SK-MEL-5 (cell line): Measurements from ENCODE around the gene MIGA2. TPM values are rescaled to one million over a fixed set of nuclear protein-coding genes. Genes with fewer than 3 reads are reported as not detected.

Experiments used
- DNase-seq: peaks from one replicate; pipeline ENCODE4 v3.0.0-alpha.2; 2016; ENCODE audit warnings: low read depth, low spot score
- in situ Hi-C: cut with HindIII; loops from 2 replicates; pipeline ENCODE4 v1.10.0; 2016; ENCODE audit warnings: low sequenced_read_pairs, high pct_unique_total_duplicates, low pct_unique_long_range_greater_than_20kb
- total RNA-seq: library from RNA; depleted of rRNA; stranded (reverse); fragments of >200 nt; shearing (Covaris generic); gene quantifications from 2 replicates; pipeline ENCODE4 v1.2.3, GENCODE V29; 2014

The MIGA2 gene
- total RNA-seq, 1 experiment from 2014 or later = 13.7 TPM

DNA sequence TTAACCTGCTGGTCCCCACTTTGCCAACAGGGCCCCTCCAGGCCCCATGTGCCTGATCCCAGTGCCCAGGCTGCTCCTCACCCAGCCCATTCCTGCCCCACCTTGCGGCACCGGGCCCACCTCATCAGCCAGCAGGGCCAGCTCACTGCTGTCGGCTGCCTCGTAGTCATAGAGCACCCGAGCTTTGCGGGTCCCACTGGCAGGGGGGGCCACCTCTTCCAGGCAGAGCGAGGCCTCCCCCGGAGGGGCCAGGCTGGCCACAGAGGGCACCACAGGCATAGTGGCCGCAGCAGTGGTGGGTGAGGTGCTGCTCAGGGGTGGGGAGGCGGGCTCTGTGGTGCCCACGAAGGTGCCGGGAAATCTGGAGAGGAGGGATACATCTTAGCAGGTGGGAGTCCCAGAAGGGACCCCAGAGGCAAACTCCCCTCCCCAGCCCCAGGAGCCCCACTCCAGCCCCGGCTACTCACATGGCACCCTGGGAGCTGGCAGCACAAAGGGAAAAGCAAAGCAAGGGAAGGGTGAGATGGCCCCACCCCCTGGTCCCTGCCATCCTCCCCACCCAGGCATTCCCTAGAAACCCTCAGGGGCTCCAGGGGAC is 27.3 kb upstream of the MIGA2 start:
- DNase-seq = no peak
- in situ Hi-C loops = no loop called here

DNA sequence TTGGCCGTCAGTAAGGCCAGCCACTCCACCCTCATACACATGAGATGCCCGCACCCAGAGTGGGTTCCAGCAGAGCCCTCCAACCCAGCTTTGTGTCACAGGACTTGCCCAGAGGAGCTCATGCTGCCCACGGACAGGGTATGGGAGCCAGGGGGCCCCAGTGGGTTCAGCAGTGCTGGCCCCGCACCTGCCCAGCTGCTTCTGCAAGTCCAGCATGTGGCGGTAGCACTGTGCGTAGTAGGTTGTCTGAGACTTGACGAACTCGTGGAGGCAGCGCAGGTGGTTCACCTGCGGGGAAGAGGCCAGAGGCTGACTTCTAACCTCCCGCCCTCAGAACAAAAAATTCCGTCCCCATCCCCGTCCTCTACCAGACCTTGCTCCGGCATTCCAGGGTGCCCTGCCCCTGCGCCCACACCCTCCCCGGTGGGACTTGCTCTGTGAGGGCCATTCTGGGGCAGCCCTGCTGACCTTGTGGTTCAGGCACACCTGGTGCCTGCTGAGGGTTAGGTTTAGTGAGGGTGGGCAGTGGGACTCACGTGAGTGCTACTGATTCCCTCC is 26.8 kb upstream of the MIGA2 start:
- no peak for DNase-seq
- in situ Hi-C loops = no loop called here

DNA sequence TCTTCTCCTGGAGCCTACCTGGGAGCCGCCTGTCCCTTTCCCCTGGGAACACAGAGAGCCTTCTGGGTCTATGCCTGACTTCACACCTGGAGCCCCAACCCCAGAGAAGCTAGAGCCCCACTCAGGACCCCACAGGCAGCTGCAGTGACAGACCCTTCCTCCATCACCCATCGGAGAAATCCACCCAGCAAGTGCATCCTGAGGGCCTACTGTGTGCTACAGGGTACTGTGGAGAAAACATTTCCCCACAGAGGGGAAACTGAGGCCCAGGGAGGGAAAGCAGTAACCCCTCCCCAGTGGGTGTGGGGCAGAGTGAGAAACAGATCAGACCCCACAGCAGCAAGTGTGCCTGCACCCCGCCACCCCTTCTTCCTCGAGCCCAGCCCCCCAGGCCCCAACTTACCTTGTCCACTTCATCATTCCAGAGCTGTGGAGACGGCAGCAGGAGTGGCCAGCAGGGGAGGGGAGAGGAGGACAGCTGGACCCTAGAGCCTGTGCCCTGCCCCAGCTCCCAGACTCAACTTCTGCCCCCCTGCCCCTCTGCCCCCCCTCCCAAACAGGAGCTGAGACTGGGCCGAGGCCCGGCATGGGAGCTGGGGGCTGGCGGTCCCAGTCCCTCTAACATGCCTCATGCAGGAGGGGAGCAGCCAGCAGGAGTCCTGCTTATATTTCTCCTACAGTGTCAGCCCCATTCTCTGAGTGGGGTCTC is 26.0 kb upstream of the MIGA2 start:
- DNase-seq = no peak
- in situ Hi-C loops = no loop called here

DNA sequence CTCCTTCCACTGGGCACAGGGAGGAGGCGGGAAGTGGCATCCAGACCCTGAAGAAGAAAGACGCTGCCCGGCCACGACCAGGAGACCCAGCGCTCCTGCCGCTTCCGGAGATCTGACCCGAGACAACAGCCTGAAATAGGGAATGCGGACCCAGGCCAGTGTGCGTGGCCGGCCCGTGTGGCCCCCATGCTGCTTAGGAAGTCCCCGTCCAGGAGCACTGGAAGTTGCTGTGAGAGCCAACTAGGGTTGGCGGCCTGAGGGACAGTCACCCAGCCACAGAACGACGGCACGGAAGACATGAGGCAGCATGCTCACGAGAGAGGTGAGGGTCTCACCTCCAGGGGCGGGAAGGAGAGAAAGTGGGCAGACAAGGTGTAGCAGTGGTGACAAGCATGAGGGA is 25.3 kb upstream of the MIGA2 start:
- no peak for DNase-seq
- in situ Hi-C loops = no loop called here

DNA sequence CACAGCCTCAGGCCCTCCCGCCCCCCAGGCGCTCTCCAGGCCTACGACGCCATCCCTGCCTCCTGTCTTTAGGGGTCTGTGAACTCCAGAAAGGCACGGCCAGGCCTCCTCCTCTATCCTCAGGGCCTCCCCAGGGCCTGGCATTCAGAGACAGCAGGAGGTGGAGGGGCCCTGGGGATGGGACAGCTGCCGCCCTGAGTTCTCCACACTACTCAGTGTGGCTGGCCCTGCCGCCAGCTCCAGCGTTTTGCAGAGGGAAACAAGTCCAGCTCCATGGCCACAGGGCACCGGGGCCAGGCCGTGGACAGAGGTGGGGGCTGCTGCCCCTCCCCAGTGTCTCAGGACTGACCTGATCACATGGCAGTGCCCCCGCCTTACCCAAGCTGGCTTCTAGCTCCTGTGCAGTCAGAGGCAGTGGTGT is 24.7 kb upstream of the MIGA2 start:
- in situ Hi-C loops = no loop called here
- DNase-seq = no peak

DNA sequence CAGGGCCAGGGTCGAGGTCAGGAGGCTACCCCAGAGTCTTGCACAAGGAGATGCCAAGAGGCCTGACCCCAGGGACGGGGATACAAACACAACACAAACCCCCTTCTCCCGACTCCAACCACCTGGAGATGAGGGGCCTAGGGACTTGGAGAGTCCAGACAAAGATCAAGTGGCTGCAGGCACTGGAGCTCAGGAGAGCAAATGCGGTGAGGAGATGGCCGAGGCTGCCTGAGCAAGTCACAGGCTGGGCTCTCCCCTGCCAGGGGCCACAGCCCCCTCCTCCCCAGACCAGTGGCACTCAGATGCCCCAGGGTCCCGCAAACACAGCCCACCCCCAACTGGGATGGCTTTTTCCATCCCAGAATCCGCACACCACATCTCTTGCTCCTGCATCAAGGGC is 24.1 kb upstream of the MIGA2 start:
- DNase-seq = no peak
- in situ Hi-C loops = no loop called here

GRCh38 chr9:129012893-129013448 is 23.5 kb upstream of the MIGA2 start:
- in situ Hi-C loops = no loop called here
- no peak for DNase-seq

- in situ Hi-C loops = no loop called here
- DNase-seq = no peak
These were observed 22.8 kb upstream of the MIGA2 start for GRCh38 chr9:129013674-129014073.

DNA sequence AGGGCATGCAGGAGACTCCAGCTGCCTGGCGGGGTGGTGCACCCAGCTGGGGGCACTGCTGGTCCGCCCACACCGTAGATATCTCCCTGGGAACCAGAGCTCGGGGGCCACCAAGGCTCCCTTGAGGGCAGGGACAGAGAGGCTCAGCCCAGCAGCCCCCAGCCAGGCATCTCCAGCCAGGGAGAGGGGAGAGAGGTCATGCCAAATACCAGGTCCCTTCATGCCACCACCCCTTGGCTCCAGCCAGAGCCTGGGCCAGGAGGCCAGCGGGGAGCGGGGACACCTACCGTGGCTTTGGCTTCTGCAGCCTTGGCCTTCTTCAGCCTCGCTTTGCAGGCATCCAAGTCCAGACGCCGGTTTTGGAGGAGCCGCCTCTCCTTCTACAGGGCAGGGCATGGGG is 22.3 kb upstream of the MIGA2 start:
- DNase-seq = no peak
- in situ Hi-C loops = no loop called here

GRCh38 chr9:129014608-129015007 is 21.8 kb upstream of the MIGA2 start:
- no peak for DNase-seq
- in situ Hi-C loops = no loop called here

DNA sequence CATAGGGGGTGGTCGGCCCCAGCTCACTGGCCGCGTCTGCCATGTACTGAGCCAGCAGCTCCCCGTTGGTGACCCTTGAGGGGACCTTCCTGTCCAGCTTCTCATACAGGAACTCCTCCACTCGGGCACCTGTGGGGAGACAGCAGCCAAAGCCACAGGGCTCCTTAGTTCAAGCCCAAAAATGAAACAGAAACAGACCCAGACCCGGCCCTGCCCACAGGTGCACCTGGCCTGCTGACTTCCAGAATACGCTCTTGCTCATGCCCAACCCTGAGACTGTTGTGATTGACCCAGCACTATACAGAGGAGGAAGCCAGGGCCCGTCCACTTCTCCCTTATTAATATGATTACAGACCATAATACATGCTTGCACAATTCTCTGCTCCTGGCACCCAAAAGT is 15.3 kb upstream of the MIGA2 start:
- in situ Hi-C loops = no loop called here
- no peak for DNase-seq

GRCh38 chr9:129022037-129022436 is 14.4 kb upstream of the MIGA2 start:
- in situ Hi-C loops = no loop called here
- DNase-seq = no peak

- in situ Hi-C loops = no loop called here
- DNase-seq = no peak
These were observed 13.2 kb upstream of the MIGA2 start for GRCh38 chr9:129023036-129023907.

DNA sequence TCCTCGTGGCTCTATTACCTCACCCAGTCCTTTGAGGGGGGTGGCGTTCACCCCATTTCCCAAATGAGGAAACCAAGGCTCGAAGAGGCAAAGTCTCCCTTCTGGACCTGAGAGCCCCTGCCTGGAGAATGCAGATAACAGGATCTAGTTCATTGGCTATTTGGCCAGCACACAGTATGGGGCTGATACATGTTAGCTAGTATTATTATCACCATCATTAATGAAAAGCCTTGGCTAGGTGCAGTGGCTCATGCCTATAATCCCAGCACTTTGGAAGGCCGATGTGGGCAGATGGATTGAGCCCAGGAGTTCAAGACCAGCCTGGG is 12.6 kb upstream of the MIGA2 start:
- in situ Hi-C loops = no loop called here
- DNase-seq = no peak

GRCh38 chr9:129026442-129027223 is 9.8 kb upstream of the MIGA2 start:
- no peak for DNase-seq
- in situ Hi-C loops = no loop called here

- DNase-seq = peak; percentile 11
- in situ Hi-C loops = no loop called here
These were observed 9.2 kb upstream of the MIGA2 start for GRCh38 chr9:129027224-129027684.

DNA sequence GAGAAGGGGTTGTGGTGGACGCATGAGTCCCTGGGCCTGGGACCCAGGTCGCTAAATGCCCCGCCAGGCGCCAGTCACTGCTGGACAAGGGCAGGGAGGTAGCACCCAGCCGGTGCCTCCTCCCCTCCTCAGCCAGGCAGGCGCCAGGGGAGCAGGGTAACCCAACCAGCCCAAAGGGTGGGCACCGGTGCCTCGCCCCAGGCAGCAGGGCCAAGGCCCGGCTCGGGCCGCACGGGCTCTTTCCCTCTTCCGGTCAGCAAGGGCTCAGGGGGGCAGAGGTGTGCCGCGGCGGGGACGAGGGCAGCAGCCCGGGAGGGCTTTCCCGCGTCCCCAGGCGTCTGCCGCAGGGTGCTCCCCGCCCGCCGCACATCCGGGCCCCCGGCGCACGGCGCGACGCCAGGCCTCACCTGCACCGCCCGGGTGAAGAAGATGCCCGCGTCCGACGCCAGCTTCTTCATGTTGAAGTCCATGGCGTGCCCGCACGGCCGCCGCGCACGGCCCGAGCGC is 8.7 kb upstream of the MIGA2 start:
- in situ Hi-C loops = no loop called here
- DNase-seq = peak; percentile 21
